Measurements from ENCODE around the gene MAP2.

DNA sequence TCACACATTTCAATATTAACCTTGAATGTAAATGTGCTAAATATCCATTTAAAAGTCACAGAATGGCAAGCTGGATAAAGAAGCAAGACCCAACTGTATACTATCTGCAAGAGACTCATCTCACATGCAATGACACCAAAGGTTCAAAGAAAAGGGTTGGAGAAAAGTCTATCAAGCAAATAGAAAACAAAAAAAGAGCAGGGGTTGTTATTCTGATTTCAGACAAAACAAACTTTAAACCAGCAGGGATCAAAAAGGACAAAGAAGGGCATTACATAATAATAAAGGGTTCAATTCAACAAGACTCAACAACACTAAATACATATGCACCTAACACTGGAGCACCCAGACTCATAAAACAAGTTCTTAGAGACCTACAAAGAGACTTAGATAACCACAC lies 333.3 kb downstream of the MAP2 start:
- TF ChIP-seq, protein P1, sequence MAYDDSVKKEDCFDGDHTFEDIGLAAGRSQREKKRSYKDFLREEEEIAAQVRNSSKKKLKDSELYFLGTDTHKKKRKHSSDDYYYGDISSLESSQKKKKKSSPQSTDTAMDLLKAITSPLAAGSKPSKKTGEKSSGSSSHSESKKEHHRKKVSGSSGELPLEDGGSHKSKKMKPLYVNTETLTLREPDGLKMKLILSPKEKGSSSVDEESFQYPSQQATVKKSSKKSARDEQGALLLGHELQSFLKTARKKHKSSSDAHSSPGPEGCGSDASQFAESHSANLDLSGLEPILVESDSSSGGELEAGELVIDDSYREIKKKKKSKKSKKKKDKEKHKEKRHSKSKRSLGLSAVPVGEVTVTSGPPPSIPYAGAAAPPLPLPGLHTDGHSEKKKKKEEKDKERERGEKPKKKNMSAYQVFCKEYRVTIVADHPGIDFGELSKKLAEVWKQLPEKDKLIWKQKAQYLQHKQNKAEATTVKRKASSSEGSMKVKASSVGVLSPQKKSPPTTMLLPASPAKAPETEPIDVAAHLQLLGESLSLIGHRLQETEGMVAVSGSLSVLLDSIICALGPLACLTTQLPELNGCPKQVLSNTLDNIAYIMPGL (CRISPR knock-in tag; IDR thresholded peaks at IDR 0.05; ENCODE audit: borderline replicate concordance in 1 of 2, low read depth in 1 of 2): no peak
- no peak for TF ChIP-seq RNF2 (conservative IDR thresholded peaks at IDR 0.05; ENCODE audit: low read depth)

All from HepG2 (cell line).